Activated T-cell treated with anti-CD3 and anti-CD28 coated beads for 24 hours (primary cell): ENCODE measurements around the gene TMEM181.
"Not testable (repeated sequence)": the region's sequence is repeated elsewhere in the genome, so short reads cannot be mapped to it uniquely, and the experiment has no call there.

Source experiments
- DNase-seq: peaks from one replicate; pipeline ENCODE4 v3.0.0-alpha.2; 2020; ENCODE audit warnings: low read depth

TMEM181 gene

GRCh38 chr6:158536891-158537798, 22.7 kb upstream of the TMEM181 start:
- DNase-seq, result no peak

- DNase-seq, result no peak
These were observed 21.1 kb upstream of the TMEM181 start for GRCh38 chr6:158538741-158539140.

- DNase-seq, result no peak
These were observed 20.5 kb upstream of the TMEM181 start for GRCh38 chr6:158539413-158539812.

DNA sequence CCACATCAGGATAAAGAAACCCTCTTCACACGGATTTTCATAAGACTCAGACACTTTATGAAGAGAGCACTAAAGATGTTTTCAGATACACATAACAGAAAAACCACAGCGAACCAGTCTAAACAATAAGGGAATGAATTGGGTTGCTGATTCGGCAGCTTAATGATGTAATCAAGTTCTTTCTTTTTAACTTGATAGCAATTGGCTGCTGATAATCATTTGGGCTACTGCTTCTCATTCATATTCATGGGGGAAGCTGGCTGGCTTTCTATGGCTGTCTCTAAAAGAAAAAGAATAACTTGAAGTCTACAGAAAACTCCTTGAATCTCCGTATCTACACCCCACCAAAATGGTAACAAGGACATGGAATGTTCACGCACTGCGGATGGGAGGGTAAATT, 20.0 kb upstream of the TMEM181 start:
- no peak for DNase-seq

DNA sequence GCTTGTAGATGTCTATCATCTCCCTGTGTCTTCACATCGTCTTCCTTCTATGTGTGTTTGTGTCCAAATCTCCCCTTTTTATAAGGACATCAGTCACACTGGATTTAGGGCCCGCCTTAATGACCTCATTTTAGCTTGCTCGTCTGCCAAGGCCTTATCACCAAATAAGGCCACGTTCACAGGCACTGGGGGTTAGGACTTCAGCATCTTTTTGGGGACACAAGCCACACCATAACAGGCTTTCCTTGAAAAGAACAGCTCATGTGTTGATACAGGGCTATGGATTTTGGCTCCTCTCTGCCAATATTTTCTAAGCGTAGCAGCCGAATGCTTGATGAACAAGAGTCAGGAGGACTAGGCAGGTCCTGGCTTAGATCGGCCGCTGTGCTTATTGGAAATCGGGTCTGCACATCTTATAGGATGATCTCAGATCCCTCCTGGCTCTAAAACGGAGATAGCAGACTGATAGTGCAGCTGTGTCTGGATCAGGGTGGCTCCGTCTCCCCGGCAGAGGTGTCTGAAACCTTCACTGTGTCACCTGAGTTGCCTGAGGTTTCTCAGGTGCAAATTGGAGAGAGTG, 16.2 kb upstream of the TMEM181 start:
- no peak for DNase-seq

GRCh38 chr6:158544428-158544827, 15.5 kb upstream of the TMEM181 start:
- DNase-seq, result no peak

GRCh38 chr6:158545043-158545966, 14.6 kb upstream of the TMEM181 start:
- DNase-seq, result no peak

DNA sequence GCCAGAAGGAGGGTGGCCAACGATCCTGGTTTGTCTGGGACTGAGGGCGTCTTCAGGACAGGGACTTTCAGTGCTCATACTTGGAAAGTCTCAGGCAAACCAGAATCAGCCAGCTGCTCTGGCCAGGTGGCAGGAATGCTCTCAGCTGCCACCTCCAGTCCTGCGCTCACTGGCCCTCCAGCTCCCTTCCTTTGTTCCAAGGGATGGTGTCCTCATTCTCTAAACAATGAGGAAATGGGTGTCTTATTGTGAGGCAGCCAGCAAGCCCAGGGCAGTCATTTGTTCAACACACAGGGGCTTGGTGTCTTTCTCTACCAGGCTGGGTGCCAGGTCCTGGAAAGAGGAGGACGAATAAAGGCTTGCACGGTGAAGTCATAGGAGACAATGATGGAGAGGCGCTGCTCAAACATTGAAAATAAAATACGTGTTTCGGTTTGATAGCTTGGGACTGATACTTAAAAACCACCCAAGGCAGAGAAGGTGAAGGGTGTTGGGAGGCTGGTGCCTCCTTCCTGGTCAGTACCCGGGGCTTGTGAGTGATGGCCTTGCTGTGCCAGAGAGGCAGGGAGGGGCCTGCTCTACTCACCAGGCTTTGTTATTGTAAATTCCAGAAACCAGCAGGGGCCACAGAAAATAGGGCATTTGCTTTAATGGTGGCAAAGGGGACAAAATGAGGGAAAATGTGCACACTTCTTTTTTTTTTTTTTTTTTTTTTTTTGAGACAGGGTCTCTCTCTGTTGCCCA, 11.3 kb upstream of the TMEM181 start:
- DNase-seq, result no peak

GRCh38 chr6:158552055-158552795, 7.7 kb upstream of the TMEM181 start:
- DNase-seq, result no peak

- DNase-seq, result no peak
These were observed 7.1 kb upstream of the TMEM181 start for GRCh38 chr6:158552796-158553138.

GRCh38 chr6:158554611-158555361, 5.1 kb upstream of the TMEM181 start:
- no peak for DNase-seq

GRCh38 chr6:158556113-158556512, 3.8 kb upstream of the TMEM181 start:
- DNase-seq, result no peak

GRCh38 chr6:158557110-158557509, 2.8 kb upstream of the TMEM181 start:
- not testable (repeated sequence) for DNase-seq

DNA sequence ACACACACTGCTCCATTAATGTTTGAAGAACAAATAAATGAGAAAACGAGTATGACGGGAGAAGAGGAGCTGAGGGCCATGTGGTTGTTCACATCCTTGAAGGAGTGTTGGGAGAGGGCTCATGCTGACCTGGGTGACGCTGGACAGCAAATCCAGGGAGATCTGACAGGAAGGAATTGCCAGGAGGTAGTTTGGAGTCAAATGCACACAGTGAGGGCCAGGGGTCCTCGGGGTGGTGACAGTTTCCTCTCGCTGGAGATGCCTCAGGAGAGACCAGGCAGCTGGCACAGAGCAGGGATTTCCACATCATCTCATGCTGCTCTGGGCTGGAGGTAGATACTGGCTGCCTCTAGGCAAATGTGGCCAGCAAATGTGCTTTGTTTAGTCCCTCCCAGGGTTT, 2.0 kb upstream of the TMEM181 start:
- DNase-seq, result no peak

GRCh38 chr6:158558415-158559306, 1.2 kb upstream of the TMEM181 start:
- no peak for DNase-seq

DNA sequence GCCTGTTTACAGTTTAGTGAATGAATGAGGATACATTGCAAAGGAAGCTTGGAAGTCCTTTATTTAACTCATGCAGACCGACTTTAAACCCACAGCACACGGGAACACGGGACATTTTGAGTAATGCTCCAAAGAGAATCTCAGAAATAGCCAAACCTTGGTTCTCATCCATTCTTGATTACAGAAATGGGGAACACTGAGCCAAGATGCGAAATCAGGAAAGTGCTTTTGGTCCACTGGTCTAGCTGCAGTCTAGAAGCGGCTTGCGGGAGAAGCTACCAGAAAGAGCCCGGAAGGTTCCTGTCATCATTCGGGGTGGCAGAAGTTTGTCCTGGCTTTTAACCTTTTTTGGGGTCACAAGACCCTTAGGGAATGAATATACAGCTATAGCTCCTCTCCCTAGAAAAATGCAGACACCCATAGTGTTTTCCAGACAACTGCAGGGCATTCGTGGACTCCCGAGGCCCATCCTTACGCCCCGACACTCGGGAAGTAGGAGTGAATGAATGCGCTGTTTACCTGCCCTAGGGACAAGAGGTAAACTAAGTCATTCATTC, 475 bp upstream of the TMEM181 start:
- DNase-seq, result no peak

GRCh38 chr6:158560836-158561320, 987 bp downstream of the TMEM181 start:
- no peak for DNase-seq

DNA sequence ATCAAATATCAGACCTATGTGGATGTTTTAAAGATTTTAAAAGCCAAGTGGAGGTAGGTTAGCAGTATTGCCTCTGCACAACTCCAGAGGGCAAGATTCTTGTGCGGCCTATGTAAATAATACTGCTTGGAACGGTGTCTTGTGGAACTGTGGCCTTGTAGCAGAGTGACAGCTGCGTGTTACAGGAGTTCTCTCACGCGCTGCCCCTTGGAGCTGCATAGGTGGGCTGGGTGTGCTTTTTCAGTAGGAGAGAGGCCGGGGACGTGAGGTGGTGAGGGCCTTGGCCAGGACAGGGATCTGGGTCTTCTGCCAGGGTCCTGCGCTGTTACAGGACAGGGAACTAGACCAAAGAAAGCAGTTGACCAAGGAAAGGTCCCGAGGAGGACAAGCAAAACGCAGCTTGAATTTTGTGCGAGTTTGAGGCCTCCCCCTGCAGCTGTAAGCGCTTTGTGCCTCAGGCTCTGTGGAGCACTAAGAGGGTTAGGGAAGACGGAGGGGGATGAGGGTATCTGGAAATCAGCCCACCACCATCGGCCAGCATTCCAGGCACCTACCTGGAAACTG, 1.5 kb downstream of the TMEM181 start:
- DNase-seq, result no peak

- DNase-seq, result no peak
These were observed 2.0 kb downstream of the TMEM181 start for GRCh38 chr6:158561938-158562337.
